Activated gamma-delta T cell treated with anti-CD3 and anti-CD28 coated beads, Interleukin-2, amount 50 U/mL, for 16 hours (primary cell): Measurements from ENCODE around the gene HIRIP3.
"Not testable (repeated sequence)": the region's sequence is repeated elsewhere in the genome, so short reads cannot be mapped to it uniquely, and the experiment has no call there.

Source experiments
- DNase-seq: peaks from one replicate; pipeline ENCODE4 v3.0.0-alpha.2; 2020; ENCODE audit warnings: low read depth

The HIRIP3 gene, protein sequence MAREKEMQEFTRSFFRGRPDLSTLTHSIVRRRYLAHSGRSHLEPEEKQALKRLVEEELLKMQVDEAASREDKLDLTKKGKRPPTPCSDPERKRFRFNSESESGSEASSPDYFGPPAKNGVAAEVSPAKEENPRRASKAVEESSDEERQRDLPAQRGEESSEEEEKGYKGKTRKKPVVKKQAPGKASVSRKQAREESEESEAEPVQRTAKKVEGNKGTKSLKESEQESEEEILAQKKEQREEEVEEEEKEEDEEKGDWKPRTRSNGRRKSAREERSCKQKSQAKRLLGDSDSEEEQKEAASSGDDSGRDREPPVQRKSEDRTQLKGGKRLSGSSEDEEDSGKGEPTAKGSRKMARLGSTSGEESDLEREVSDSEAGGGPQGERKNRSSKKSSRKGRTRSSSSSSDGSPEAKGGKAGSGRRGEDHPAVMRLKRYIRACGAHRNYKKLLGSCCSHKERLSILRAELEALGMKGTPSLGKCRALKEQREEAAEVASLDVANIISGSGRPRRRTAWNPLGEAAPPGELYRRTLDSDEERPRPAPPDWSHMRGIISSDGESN

DNA sequence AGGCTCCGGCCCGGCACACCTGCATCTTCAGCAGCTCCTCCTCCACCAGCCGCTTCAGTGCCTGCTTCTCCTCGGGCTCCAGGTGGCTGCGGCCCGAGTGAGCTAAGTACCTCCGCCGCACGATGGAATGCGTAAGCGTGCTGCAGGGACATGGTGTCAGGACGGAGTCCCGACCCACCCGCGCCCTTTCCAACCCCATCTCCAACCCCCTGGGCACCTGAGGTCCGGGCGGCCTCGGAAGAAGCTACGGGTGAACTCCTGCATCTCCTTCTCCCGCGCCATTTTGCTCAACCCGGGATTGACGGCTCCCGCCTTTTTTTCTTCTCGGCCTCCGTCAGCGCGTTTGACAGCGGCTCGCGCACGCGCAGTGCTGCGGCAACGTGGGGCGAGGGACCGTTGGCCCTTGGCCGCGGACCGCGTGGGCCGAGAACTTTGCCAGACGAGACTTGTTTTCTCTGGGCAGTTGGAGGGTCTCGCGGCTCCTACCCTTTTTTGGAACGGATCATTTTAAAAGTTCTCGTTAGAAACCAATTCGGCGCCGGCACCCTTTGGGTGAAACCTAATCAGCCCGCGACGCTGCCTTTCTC is at the start of gene HIRIP3:
Gene HIRIP3, minus strand, starts transcription at position 294 of the 587 bp plus-strand sequence. Its CDS starts 12 bp downstream, at position 282.
- peak; percentile 77 for DNase-seq

DNA sequence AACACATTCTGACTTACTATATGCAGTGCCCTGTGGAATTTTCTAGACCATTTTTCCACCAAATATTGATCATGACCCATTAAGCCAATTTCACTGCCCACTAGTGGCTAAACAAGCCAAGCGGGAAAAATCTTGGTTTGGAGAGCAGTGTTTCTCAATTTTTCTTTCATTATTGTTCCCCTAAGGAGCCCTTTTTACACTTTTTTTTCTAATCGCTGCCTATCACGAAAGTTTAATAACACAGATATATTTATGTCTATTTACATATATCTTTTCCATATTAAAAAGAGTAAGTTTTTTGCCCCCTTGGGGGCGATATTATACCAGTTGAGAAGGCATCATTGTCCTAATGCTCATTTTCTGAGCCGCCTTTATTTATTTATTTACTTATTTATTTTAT is 46.4 kb upstream of the HIRIP3 start:
- no peak for DNase-seq

DNA sequence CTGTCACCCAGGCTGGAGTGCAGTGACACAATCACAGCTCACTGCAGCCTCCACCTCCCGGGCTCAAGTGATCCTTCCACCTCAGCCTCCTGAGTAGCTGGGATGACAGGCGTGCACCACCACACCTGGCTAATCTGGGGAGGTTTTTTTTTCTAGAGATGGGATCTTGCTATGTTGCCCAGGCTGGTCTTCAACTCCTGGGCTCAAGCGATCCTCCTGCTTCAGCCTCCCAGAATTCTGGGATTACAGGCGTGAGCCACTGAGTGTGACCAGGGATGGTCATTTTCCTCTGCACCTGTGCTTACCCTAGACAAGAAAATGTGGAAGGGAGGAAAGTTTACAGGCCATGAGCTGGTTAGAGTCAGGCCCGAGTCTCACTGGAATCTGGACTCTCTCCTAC is 45.3 kb upstream of the HIRIP3 start:
- not testable (repeated sequence) for DNase-seq

DNA sequence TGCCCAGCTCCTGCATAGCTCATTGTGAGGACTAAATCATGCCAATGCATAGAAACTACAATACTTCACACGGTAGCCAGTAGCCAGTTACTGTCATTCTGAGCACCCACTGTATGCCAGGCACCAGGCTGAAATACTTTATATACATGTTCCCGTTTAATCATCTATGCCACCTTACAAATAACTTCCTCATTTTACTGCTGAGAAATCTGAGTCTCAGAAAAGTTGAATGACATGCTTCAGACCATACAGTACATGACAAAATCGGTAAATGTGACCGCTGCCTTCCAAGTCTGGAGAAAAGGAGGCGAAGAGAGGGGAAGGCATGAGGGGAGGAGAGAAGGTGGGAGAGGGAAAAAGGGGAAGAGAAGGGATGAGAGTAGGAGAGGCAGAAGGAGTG is 44.8 kb upstream of the HIRIP3 start:
- no peak for DNase-seq

DNA sequence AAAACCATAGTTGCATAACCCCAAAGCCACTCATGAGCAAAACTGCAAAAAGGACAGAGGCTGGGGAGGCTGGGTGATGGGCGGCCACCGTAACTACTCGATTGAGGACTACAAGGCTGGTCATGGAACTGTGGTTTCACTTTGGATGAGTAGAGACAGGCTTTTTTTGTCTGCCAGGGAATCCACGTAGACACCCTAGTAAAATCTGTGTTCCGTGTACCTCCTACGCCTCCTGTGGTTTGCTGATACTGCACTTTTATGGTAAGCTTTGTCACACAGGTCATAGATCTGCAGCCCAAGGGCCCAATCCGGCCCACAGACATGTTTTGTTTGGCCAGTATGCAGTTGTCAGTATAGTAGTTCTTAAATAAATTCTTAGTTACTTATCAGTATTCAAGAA is 37.9 kb upstream of the HIRIP3 start:
- no peak for DNase-seq

DNA sequence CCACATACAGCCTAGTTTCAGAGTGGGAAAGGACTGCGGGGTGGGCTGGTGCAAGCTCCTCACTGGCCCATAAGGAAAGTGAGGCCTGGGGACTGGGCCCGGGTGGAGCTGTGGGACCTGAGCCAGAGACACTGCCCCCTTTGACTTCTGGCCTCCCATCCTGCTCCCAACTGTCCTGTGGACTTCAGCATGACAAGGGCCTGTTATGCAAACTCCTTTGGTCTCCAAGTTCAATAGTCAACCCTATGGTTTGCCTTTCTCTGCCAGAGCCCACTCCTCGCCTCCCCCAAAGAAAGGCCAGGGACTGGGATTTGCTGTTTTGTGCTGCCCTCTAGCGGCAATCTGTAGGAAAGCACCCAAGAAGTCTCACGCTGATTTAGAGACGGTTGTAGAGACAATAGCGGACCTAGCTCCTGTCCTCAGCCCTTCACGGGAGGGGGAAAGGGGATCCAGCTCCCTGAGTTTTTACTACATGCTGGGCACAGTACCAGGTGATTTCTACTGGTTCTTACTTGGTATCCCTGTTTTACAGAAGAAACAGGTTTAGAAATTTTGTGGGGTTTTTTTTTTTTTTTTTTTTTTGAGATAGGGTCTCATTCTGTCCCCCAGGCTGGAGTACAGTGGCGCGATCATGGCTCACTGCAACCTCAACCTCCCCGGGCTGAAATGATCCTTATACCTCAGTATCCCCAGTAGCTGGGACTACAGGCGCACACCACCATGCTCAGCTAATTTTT is 36.8 kb upstream of the HIRIP3 start:
- peak; percentile 33 for DNase-seq

DNA sequence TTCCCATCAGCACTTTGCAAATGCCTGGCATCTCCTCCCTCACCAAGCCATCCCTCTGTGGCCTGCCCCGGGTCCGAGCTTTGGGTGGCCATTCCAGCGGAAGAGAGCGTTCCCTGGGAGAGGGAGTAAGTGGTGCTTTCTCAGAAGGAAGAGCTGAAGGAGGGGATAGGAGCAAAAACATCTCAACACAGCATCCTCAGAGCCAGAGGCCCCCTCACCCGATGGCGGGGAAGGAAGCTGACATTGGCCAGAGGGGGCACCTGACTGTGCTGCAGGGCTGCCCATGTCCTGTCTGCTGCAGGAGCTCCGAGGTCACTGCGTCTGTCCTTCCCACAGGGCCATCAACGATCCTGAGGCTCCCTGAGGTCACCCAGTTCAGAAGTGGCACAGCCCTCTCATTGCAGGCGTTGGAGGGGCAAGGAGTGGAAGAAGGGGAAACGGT is 36.1 kb upstream of the HIRIP3 start:
- DNase-seq: no peak

DNA sequence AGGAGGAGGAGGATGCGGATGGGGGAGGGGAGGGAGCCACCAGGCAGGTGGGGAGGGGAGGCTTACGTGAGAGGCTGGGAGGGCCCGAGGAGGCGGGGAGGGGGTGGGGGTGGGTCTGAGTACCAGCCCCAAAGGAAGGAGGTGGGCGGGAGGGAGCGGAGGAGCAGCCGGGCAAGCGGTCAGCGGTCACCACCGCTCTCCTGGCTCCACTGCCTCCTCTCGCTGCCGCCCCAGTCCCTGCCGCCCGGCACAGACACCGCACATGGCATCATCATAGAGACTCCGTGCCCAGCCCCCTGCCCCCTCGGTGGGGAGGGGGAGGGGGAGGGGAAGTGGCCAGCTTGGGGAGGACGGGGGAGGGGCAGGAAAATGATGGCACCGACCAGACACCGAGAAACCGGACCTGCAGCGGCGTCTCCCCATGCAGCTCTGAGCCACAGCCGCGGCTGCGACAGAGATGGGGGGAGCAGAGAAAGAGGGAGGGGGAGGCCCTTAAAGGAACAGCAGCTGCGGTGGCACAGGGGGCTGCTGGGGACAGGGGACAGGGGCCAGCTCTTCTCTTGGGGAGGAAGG is 35.5 kb upstream of the HIRIP3 start, which contains the start of gene TLCD3B:
Gene TLCD3B, minus strand, starts transcription at position 431 of the 573 bp plus-strand sequence. CDS start 744 bp downstream, outside the sequence.
- DNase-seq: no peak

DNA sequence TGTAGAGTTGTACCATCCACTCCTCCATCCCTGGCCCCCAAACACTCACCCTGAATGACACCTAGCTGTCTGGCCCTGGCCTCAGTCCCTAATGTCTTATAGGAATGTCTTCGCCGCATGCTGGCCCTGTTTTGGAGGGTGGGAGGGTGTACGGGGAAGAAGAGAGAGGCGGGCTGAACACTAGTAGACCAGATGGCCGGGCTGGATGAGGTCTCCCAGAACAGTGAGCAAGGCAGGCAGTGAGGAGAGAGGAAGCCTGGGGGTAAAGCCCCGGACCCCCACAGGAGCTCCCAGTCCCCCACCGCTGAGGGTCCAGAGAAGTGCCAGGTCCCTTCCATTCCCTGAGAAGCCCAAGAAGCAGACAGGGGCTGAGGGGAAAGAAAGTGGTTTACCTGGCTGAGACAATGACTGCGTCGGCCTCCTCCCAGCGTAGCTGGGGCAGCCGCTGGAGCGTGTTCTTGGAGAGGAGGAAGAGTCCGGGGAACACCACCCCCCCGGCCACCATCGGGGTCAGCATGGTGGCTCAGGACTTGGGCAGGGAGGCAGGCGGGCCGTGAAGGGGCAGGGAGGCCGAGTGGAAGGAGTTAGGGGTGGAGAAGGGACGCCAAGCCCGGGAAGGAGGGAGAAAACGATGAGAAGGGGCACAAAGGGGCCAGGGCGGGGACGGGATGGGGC is 34.7 kb upstream of the HIRIP3 start:
- DNase-seq: no peak

DNA sequence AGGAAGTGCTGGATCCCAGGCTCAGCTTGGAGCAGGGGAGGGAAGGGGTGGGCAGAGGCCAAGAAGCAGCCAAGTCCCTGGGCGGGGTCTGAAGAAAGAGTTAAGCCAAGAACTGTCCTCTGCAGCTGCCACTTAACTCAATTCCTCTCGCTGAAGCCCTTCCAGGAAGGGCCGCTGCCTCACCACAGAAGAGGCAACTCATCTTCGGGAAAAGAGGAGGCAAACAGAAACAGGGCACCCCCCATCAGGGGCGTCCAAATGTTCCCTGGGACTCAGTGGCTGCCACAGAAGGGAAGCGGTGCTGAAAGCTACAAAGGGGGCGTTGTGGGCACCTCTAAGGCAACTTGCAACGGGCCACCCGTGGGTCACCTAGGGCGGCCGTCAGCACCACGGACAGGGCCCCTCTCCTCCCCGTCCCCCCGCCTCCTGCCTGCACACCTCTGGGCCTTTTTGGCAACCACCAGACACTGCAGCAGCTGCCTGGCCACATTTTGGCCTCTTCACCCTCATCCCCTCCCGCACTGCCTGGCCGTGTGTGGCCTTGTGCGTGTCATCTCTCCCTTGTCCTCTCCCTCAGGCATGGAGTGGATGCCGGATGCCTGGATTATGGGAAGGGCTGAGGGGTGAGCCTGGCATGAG is 33.1 kb upstream of the HIRIP3 start:
- no peak for DNase-seq

DNA sequence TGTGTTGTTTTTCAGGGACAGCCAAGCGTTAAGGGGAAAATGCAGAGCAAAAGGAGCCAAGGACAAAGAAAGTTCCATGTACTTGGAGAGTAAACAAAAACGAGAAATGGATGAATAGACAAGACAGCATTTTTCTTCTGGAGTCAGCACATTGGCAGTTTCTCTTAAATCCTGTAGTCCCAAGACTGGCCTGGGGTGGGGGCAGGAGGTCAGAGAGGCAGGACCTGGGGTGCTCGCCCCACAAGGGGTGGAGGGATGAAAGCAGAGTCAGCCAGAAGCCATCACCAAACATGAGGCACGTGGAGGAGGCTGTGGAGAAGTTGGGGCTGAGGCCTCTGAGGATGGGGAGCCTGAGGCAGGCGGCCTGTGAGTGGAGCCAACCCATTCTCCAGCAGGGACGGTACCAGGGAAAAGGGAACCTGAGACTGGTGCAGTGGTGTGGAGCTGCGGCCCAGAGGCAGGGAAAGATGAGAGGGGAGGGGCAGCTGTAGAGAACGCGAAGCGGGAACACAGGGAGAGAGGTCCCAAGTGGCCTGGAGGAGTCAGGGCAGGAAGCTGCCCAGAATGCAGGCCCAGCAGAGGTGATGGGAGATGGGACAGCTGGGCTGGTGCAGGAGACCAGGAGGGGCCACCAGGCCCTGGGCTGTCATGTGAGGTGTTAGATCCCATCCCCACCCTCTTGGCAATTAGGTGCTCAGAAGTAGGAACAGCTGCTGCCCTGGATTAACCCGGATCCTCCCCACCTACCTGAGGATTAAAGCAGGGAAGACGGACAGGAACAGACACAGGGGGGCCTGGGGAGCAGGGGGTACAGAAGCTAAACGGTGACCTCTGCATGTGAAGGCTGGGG is 32.4 kb upstream of the HIRIP3 start:
- DNase-seq: no peak

DNA sequence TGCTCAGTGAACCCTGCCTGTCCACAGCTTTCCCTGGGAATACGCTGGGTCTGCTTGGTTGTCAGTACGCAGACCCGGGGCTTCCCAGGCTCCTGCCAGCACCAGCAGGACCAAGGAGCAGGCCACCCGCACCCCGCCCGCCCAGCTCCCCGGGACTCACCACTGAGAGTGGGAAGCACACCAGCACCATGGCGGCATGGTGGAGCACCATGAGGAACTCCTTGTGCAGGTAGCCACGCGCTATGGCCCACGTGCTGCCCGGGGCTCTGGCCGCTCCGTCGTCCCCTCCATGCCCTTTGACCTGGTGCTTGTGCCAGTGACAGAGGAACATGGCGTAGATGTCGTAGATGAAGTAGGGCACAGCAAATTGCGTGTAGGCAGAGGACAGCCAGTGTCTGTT is 31.0 kb upstream of the HIRIP3 start:
- DNase-seq: no peak

DNA sequence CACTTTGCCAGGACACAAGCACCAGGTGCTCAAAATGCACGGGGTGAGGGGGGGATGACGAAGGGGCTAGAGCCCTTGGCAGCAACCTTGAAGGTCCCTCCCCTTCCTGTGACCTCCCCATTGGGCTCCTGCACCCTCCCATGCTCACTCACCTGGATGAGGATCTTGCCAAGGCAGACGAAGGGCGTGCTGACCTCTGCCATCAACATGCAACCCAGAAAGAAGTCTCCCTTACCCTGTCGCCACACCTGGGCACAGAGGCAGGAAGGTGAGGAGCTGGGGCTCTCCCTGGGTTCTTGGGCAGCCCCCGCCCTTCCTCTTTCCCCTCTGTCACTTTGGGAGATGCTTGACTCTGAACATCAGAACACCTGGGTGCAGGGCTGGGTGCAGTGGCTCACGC is 30.2 kb upstream of the HIRIP3 start:
- no peak for DNase-seq

DNA sequence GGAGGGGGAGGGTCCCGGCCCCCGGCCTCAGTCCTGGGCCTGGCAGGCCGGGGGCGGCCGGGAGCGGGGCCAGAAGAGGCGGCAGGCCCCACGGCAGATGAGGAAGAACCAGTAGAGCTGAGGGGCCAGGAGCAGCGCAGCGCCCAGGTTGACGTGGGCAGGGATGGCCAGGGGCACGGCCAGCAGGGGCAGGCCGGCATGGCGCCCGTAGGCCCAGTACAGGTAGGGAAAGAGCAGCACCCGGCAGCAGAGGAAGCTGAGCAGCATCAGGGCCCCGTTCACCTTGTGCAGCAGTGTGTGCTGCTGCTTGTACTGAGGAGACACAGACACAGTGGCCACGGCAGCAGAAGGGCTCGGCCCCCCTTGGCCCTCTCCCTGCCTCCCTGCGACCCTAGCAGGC is 29.7 kb upstream of the HIRIP3 start:
- DNase-seq: no peak

DNA sequence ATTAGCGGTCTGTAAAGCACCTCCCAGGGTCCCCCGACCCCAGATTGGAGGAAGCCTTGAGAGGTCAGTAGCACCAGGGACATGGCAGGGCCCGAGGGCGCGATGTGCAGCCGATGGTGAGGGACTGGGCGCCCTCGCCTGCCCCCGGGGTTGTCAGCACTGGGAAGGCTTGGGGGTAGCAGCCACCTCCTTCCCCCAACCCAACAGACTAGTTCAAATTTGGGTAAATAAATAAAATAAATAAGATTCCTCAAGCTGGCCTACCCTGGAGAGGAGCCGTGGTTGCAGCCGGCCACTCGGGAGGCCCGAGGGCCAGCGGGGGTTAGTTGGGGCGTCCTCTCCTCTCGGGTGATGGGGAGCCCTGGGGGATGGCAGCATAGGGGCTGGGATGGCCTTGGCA is 29.0 kb upstream of the HIRIP3 start:
- no peak for DNase-seq

DNA sequence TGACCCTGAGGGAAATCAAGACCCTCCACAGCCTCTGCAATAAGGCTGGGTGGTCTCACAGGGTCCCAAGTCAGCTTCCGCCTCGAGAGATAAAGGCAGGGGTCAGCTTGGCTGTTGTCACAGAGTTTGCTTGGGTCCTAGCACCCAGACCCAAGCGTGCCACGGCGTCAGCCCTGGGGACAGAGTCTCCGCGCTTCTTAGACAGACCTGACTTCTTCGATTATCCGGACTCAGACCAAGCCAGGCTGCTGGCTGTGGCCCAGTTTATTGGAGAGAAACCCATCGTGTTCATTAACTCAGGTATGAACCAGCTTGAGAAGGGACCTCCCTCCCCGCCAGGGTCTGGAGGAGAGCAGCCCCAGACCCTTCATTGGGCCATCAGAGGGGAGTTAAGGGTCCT is 28.2 kb upstream of the HIRIP3 start:
- no peak for DNase-seq

DNA sequence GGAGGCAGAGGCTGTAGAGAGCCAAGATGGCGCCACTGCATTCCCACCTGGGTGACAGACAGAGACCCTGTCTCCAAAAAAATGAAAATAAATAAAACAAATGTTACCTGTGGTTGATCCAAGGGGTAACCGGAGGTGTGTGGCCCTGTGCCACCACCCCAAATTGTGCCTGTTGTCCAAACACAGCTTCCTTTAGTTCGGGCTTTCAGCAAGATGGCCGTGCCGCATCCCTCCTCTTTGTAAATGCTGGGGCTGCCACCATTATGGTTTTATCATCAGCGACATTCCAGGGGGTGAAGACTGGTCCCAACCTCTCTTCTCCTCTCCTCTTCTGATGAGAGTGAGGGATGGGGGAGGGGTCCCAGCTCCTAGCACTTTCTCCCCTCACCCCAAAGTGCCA is 27.5 kb upstream of the HIRIP3 start, which contains the start of gene C16orf92:
Gene C16orf92, plus strand, starts transcription at position 312 of the 400 bp plus-strand sequence. CDS start 143 bp downstream, outside the sequence.
- no peak for DNase-seq

DNA sequence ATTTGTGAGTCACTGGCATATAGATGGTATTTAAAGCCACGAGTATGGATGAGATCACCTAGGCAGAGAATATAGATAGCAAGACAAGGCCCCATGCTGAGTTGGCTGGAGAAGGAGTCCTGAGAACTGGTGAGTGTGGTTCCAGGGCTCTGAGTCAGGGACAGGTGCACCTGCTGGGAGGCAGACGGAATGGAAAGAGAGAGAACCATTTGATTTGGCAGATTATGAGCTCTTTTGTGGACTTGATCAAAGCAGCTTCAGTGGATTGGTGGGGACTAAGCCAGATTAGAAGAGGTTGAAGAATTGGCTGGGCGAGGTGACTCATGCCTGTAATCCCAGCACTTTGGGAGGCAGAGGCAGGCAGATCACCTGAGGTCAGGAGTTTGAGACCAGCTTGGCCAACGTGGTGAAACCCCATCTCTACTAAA is 23.3 kb upstream of the HIRIP3 start:
- no peak for DNase-seq

DNA sequence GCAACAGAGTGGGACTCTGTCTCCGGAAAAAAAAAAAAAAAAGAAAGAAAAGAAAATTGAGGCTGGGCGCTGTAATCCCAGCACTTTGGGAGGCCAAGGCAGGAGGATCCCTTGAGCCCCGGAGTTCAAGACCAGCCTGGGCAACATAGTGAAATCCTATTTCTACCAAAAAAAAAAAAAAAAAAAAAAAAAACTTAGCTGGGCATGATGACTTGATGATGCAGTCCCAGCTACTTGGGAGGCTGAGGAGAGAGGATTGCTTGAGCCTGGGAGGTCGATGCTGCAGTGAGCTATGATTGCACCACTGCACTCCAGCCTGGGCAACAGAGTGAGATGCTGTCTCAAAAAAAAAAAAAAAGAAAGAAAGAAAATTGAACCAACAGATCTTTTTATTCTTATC is 22.5 kb upstream of the HIRIP3 start:
- DNase-seq: not testable (repeated sequence)

DNA sequence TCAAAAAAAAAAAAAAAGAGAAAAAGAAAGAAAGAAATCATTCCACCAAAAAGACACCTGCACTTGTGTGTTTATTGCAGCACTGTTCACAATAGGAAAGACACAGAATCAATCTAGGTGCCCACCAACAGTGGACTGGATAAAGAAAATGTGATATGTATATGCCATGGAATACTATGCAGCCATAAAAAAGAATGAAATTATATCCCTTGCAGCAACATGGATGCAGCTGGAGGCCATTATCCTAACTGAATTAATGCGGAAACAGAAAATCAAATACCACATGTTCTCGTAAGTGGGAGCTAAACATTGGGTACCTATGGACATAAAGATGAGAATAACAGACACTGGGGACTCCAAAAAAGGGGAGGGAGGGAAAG is 21.9 kb upstream of the HIRIP3 start:
- no peak for DNase-seq
